OCI-LY3 (cell line): Measurements from ENCODE around the gene CHKA.

Source experiments
- EZH2phosphoT487 ChIP-seq: fragments of 200-600 bp; shearing (Covaris generic); IDR thresholded peaks from 2 replicates; pipeline ENCODE4 v1.6.1; 2018; ENCODE audit warnings: antibody characterized with exemption, mixed run types, low read depth
- TF ChIP-seq, protein P1 (sequence below): fragments of 200-600, 300-600 bp; sonication (generic); IDR thresholded peaks from 2 replicates; pipeline ENCODE4 v1.5.1; 2014; ENCODE audit warnings: antibody characterized with exemption, low read length, low read depth

DNA sequence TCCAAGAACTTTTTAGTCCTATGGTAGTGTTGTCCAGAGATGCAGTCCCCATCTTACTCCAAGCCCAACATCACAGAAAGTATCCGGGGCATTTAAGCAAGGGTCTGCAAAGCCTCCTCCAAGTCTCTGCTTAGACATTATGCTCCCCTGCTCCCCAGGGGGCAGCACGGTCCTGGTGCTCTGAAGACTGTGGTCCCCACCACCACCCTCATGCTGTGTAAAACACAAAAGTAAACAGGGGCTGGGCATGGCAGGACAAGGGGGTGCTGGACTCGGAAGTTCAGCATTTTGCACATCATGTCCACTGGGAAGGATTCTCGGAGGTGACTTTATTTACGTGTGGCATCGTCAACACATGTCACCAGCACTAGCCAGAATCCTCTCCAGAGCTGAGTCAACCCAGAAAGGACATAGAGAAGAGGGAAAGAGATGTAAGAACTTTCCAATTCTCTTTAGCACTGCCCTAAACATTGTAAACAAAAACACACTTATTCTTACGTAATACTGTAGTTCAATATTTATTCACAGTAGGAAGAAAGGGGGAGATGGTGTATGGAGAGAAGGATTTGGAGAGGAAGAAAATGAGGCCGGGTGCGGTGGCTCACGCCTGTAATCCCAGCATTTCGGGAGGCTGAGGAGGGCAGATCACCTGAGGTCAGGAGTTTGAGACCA lies 44.7 kb downstream of the CHKA start:
- TF ChIP-seq EZH2phosphoT487 = no peak
- TF ChIP-seq, protein P1, sequence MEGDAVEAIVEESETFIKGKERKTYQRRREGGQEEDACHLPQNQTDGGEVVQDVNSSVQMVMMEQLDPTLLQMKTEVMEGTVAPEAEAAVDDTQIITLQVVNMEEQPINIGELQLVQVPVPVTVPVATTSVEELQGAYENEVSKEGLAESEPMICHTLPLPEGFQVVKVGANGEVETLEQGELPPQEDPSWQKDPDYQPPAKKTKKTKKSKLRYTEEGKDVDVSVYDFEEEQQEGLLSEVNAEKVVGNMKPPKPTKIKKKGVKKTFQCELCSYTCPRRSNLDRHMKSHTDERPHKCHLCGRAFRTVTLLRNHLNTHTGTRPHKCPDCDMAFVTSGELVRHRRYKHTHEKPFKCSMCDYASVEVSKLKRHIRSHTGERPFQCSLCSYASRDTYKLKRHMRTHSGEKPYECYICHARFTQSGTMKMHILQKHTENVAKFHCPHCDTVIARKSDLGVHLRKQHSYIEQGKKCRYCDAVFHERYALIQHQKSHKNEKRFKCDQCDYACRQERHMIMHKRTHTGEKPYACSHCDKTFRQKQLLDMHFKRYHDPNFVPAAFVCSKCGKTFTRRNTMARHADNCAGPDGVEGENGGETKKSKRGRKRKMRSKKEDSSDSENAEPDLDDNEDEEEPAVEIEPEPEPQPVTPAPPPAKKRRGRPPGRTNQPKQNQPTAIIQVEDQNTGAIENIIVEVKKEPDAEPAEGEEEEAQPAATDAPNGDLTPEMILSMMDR = peak; percentile 43
